Activated CD8-positive, alpha-beta memory T cell treated with anti-CD3 and anti-CD28 coated beads for 36 hours (primary cell): ENCODE data around the gene SLC22A23. TPM values are rescaled to one million over a fixed set of nuclear protein-coding genes. Genes with fewer than 3 reads are reported as not detected.

Experiments used
- CTCF ChIA-PET: fragments of 350-600 bp; sonication (Branson Sonifier 250); formaldehyde crosslinking; loops from one replicate; lab custom pipeline; 2021; ENCODE audit warnings: antibody characterized with exemption; lab: Charles Lee
- POLR2A ChIA-PET: fragments of 350-600 bp; sonication (Branson Sonifier 250); formaldehyde crosslinking; loops from one replicate; lab custom pipeline; 2021; ENCODE audit warnings: antibody characterized with exemption; lab: Charles Lee
- total RNA-seq, 2 experiments: library from RNA; stranded (reverse); gene quantifications; one replicate each; pipeline ENCODE4 v1.2.3, GENCODE V29; 2021

Gene SLC22A23
- total RNA-seq, 2 experiments from 2014 or later = 0.15 to 0.17 TPM

DNA sequence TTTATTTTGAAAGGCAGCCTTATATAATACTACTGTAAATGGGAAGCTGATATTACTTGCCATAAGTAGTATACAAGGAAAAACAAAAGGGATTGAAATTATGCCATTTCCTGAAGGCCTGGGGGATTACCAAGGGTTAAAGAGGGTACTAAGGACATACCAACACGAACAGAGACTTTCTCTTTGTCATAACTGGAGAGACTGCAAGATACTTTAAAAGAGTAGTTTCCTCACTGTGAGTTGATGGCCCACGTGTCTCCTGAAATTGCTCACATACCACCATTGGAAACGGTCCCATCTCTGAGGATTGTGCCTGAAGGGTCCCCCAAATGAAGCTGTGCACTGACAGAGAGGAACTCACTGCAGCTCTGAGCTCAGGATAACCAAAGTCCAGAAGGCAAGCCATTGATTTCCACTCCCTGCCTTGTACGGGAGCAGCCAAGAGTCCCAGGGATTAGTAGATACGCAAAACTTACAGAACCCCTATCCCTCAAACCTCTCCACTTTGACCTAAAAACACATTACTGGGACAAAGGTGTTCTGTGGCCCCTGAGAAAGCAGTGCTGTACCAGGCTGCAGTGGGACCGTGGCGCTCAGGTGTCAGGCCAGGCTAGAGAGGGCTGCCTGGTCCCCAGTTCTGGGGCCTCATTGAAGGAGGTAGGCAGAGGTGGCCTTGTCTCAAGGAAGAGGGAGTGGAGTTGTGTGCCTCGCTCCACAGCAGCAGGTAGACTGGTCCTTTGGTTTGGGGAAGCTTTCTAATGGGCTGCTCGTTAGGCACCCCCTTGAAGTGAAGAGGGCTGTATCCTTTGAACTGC, 182.9 kb downstream of the SLC22A23 start:
- CTCF ChIA-PET = interaction anchor here (1.6 kb wide), 1 partner anchor 458 kb away, joined by 4 read pairs; no protein-coding TSS in a partner anchor
- POLR2A ChIA-PET = no interaction called here

GRCh38 chr6:3272911-3273547, 183.8 kb downstream of the SLC22A23 start:
- POLR2A ChIA-PET = no interaction called here

DNA sequence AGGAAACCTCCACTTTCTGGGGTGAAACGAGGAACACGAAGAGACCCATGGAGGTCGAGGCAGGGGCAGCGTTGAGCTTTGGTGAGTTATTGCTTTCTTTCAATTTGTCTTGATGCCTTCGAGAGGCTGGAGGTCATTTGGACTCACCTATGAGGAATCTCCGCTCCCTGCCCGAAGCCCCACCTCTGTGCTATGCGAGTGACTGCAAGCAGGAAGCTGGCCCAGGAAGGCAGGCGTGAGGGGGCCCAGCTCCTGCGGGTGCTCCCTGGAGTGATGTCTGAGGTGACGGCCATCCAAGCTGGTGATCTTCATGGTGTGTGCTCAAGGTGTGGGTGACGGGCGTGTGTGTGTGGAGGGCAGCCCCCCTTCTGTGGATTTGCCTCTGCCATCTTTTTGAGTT, 185.1 kb downstream of the SLC22A23 start:
- ChIA-PET CTCF (interaction anchor here (1.2 kb wide), 1 partner anchor 461 kb away, joined by 3 read pairs; no protein-coding TSS in a partner anchor), POLR2A (no interaction called here)

More at GRCh38 chr6:3272911-3273547, 183.8 kb downstream of the SLC22A23 start:
- CTCF ChIA-PET = interaction anchor here (1.2 to 1.6 kb wide), 2 partner anchors 459 kb away, joined by 3 to 4 read pairs; no protein-coding TSS in a partner anchor

GRCh38 chr6:3270258-3270657, 186.6 kb downstream of the SLC22A23 start:
- ChIA-PET CTCF (no interaction called here), POLR2A (no interaction called here)

- ChIA-PET POLR2A (no interaction called here), CTCF (no interaction called here)
Measured at GRCh38 chr6:3269281-3269975, 187.4 kb downstream of the SLC22A23 start.

- CTCF ChIA-PET = no interaction called here
- POLR2A ChIA-PET = no interaction called here
Measured at GRCh38 chr6:3268680-3269079, 188.2 kb downstream of the SLC22A23 start.

DNA sequence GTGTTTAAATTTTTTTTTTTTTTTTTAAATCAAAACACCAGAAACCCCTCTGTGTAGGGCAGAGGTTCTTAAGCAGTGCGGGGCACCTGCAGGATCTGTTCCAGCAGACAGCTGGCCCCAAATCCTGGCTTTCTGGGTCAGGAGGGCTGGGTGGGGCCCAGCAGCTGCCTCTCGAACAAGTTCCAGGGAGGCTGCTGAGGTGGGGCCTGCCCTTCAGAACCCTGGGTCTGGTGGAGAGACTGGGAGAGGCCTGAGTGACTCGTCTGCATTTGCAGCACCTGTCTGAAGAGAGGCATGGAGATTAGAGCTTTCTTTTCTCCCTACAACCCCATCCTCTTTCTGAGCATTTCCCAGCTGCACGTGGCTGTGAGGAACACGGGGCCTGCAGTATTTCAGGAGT, 189.7 kb downstream of the SLC22A23 start:
- POLR2A ChIA-PET = no interaction called here
- CTCF ChIA-PET = interaction anchor here (0.6 kb wide), 1 partner anchor 140 kb away, joined by 3 read pairs; no protein-coding TSS in a partner anchor

DNA sequence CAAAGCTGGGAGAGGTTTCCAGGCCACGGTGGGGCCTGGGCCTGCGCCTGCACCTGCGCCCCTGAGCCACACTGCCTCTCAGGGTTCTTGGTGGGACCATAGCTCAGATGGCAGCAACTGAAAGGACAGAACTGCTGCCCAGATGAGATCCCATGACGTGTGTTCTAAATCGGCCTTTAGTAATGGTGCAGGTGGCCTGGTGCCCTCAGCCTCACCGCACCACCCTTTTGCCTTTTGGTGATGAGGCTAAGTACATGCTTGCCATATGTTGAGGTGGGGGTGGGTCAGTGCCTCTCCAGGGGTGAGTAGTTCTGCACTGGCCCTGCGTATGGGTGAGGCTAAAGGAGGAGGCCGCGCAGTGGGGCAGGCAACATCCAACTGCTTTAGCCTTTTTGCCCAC, 190.7 kb downstream of the SLC22A23 start:
- CTCF ChIA-PET = no interaction called here
- POLR2A ChIA-PET = no interaction called here

DNA sequence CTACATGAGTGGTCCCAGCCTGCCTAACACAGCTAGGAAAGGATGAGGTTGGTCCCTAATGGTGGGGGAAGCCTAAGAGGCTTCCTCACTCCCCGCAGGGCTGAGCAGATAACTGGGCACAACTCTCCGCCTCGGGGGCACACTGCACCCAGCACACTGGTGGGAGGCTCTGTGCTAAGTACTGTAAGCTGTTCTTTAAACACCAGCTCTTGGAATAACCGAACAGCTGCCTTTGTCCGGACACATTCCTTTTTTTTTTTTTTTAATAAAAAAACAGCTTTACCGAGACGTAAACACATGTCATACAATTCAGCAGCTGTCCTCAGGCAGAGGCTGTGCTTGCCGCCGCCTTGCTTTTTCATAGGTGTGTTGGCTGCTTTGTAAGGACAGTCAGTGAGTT, 191.2 kb downstream of the SLC22A23 start:
- CTCF ChIA-PET = interaction anchor here (1.2 kb wide), 1 partner anchor 14 kb away, joined by 4 read pairs; no protein-coding TSS in a partner anchor
- POLR2A ChIA-PET = no interaction called here

DNA sequence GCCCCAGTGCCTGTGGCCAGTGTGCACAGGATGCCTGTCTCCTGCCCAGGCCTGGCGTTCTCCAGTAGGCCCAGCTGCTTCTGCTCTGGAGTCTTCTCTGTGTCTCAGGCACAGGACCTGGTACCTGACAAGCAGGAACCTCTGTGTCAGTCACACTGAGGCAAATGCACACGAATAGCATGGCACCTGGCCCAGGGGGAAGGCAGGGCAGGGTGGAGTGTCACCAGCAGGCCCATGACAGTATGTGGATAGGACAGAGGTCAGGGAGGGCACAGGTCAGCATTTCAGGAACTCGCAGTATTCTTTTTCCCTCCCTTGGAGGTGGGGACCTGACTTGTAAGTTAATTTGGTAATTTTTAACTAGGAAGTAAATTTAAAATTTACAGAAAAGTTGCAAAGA, 192.5 kb downstream of the SLC22A23 start:
- CTCF ChIA-PET = interaction anchor here (0.9 to 1.6 kb wide), 2 partner anchors 13 to 468 kb away, joined by 3 to 4 read pairs; no protein-coding TSS in a partner anchor
- POLR2A ChIA-PET = no interaction called here

DNA sequence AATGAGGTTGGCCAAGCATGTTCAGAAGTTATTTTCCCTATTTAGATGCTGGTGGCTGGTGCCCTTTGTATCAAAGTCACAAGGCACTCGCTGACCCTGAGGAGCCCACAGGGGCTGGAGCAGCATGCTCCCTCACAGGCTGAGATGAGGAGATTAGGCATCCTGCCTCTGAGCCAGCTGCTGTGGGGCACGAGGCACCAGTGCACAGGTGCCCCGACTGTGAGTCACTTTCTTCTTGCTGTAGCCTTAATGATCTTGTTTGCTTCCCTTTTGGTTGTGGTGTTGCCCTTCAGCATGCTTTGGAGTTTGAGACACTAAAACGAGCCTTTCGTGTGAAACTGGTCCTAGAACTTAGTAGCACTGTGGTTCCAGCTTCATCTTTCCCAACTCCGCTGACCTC, 193.8 kb downstream of the SLC22A23 start:
- CTCF ChIA-PET = interaction anchor here (0.6 to 1.5 kb wide), 2 partner anchors 12 to 742 kb away, joined by 4 to 8 read pairs; no protein-coding TSS in a partner anchor
- POLR2A ChIA-PET = no interaction called here

DNA sequence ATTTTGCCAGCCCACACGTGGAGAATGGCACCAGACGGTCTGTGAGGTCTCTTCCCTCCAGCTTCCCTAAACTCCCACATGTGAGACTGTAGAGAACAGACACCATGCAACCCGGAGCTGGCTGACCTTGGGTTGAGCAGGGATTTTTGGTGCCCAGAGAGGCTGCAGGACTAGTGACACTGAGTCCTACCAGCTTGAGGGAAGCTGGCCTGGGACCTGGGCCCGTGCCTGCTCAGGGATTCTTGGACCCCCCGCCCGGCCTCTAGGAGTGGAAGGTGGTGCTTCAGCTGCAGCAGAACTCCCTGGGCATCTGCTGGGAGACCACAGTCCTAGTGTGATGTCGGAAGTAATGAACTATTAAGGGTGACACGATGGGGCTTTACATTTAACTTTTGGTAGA, 194.9 kb downstream of the SLC22A23 start:
- CTCF ChIA-PET = interaction anchor here (1.5 kb wide), 2 partner anchors 11 to 136 kb away, joined by 4 to 8 read pairs; no protein-coding TSS in a partner anchor
- POLR2A ChIA-PET = interaction anchor here (0.6 kb wide), 1 partner anchor 186 kb away, joined by 4 read pairs; no protein-coding TSS in a partner anchor

- POLR2A ChIA-PET = no interaction called here
- CTCF ChIA-PET = interaction anchor here (1.5 kb wide), 2 partner anchors 10 to 135 kb away, joined by 4 to 8 read pairs; no protein-coding TSS in a partner anchor
Measured at GRCh38 chr6:3261518-3261820, 195.4 kb downstream of the SLC22A23 start.

- ChIA-PET POLR2A (no interaction called here), CTCF (interaction anchor here (1.2 to 1.5 kb wide), 2 partner anchors 12 to 135 kb away, joined by 3 to 4 read pairs; no protein-coding TSS in a partner anchor)
Measured at GRCh38 chr6:3260772-3261517, 195.9 kb downstream of the SLC22A23 start.

- ChIA-PET POLR2A (no interaction called here), CTCF (interaction anchor here (1.2 to 1.5 kb wide), 5 partner anchors 11 to 472 kb away, joined by 3 to 5 read pairs (median 4); no protein-coding TSS in a partner anchor)
Measured at GRCh38 chr6:3260296-3260695, 196.6 kb downstream of the SLC22A23 start.

- POLR2A ChIA-PET = interaction anchor here (0.6 to 1.7 kb wide), 2 partner anchors 94 to 141 kb away, joined by 3 to 7 read pairs; partner anchors contain the start of gene BPHL
- CTCF ChIA-PET = interaction anchor here (1.0 to 1.5 kb wide), 5 partner anchors 11 to 473 kb away, joined by 3 to 5 read pairs (median 3); no protein-coding TSS in a partner anchor
Measured at GRCh38 chr6:3259491-3259958, 197.3 kb downstream of the SLC22A23 start.

- CTCF ChIA-PET = interaction anchor here (1.0 to 1.5 kb wide), 6 partner anchors 10 to 474 kb away, joined by 3 to 5 read pairs (median 3); partner anchors contain the start of gene TUBB2A
- POLR2A ChIA-PET = interaction anchor here (0.6 to 1.7 kb wide), 2 partner anchors 94 to 140 kb away, joined by 3 to 7 read pairs; partner anchors contain the start of gene BPHL
Measured at GRCh38 chr6:3258720-3259490, 197.9 kb downstream of the SLC22A23 start, which contains the start of gene PSMG4. PSMG4 (plus strand) TSS chr6:3258947; CDS start chr6:3259023, 76 bp downstream.
